ENCODE results near the gene CHST8.
A peak's percentile ranks its signal among the peaks of the same experiment; 100 is the strongest.

Gene CHST8

GRCh38 chr19:33781996-33782395 lies 160.2 kb downstream of the CHST8 start:
- Mint-ChIP-seq H3K9me3 (no peaks in the 10 kb centered on the region), H3K27me3 (peaks cover 23% of the 10 kb centered on the region), H3K27ac (no peak overlapping the region), H3K36me3 (ENCODE audit: low read depth) (no peaks in the 10 kb centered on the region), H3K4me1 (ENCODE audit: low read depth) (peaks cover 8% of the 10 kb centered on the region), H3K4me3 (no peak overlapping the region)

DNA sequence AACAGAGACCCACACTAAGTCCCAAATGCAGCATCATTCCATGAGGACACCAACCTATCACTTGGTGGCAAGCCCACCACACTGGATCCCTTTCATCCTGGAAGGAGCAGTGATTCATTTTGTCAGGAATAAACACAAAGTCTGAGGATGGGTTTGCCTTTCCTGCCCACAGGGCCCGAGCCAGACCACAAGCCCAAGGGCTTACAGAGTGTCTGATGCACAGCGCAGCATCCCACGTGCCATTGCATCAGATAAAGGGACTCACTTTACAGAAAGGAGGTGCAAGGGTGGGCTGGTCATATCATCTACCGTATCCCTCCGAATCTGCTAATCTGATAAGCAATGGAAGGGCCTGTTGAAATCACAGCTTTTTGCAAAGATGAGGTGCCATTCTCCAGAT lies 162.7 kb downstream of the CHST8 start:
- Mint-ChIP-seq H3K27me3 (peaks cover 14% of the 10 kb centered on the region), H3K4me3 (no peak overlapping the region), H3K27ac (no peak overlapping the region)

GRCh38 chr19:33785795-33786194 lies 164.0 kb downstream of the CHST8 start:
- no peaks in the 10 kb centered on the region for H3K36me3 Mint-ChIP-seq (ENCODE audit: low read depth)
- H3K4me3 Mint-ChIP-seq, result no peak overlapping the region
- peaks cover 7% of the 10 kb centered on the region for H3K27me3 Mint-ChIP-seq
- H3K9me3 Mint-ChIP-seq, result no peaks in the 10 kb centered on the region
- H3K27ac Mint-ChIP-seq, result no peak overlapping the region
- no peaks in the 10 kb centered on the region for H3K4me1 Mint-ChIP-seq (ENCODE audit: low read depth)

More for the DNA sequence above, 162.7 kb downstream of the CHST8 start:
- no peaks in the 10 kb centered on the region for H3K9me3 Mint-ChIP-seq
- no peaks in the 10 kb centered on the region for H3K36me3 Mint-ChIP-seq (ENCODE audit: low read depth)
- H3K4me1 Mint-ChIP-seq (ENCODE audit: low read depth), result no peaks in the 10 kb centered on the region

GRCh38 chr19:33788676-33789075 lies 166.9 kb downstream of the CHST8 start:
- H3K27me3 Mint-ChIP-seq, result peaks cover 21% of the 10 kb centered on the region
- H3K4me1 Mint-ChIP-seq (ENCODE audit: low read depth), result no peaks in the 10 kb centered on the region
- H3K36me3 Mint-ChIP-seq (ENCODE audit: low read depth), result no peaks in the 10 kb centered on the region
- H3K4me3 Mint-ChIP-seq, result no peak overlapping the region
- no peaks in the 10 kb centered on the region for H3K9me3 Mint-ChIP-seq
- no peak overlapping the region for H3K27ac Mint-ChIP-seq

DNA sequence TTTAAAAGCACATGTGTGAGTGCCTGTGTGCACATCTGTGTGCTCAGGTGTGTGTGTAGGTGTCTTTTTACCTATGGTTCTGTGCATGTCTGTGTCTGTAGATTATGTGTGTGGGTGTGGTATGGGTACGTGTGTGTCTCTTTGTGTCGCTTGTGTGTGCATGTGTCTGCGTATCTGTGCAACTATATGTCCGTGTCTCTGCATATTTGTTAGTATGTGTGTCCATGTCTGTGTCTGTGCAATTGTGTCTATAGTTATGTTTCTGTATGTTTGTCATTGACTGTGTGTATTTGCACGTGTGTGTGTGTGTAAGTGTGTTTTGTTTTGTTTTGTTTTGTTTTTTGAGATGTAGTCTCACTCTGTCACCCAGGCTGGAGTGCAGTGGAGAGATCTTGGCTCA lies 167.6 kb downstream of the CHST8 start:
- Mint-ChIP-seq H3K36me3 (ENCODE audit: low read depth) (no peaks in the 10 kb centered on the region), H3K4me1 (ENCODE audit: low read depth) (no peaks in the 10 kb centered on the region), H3K9me3 (no peaks in the 10 kb centered on the region), H3K27ac (no peak overlapping the region), H3K4me3 (no peak overlapping the region), H3K27me3 (peaks cover 26% of the 10 kb centered on the region)

- H3K9me3 Mint-ChIP-seq, result no peaks in the 10 kb centered on the region
- H3K36me3 Mint-ChIP-seq (ENCODE audit: low read depth), result no peaks in the 10 kb centered on the region
- H3K27ac Mint-ChIP-seq, result no peak overlapping the region
- H3K27me3 Mint-ChIP-seq, result peaks cover 28% of the 10 kb centered on the region
- H3K4me3 Mint-ChIP-seq, result peak overlapping the region; percentile 58
- no peaks in the 10 kb centered on the region for H3K4me1 Mint-ChIP-seq (ENCODE audit: low read depth)
Observed at GRCh38 chr19:33794683-33795369, 173.1 kb downstream of the CHST8 start.

DNA sequence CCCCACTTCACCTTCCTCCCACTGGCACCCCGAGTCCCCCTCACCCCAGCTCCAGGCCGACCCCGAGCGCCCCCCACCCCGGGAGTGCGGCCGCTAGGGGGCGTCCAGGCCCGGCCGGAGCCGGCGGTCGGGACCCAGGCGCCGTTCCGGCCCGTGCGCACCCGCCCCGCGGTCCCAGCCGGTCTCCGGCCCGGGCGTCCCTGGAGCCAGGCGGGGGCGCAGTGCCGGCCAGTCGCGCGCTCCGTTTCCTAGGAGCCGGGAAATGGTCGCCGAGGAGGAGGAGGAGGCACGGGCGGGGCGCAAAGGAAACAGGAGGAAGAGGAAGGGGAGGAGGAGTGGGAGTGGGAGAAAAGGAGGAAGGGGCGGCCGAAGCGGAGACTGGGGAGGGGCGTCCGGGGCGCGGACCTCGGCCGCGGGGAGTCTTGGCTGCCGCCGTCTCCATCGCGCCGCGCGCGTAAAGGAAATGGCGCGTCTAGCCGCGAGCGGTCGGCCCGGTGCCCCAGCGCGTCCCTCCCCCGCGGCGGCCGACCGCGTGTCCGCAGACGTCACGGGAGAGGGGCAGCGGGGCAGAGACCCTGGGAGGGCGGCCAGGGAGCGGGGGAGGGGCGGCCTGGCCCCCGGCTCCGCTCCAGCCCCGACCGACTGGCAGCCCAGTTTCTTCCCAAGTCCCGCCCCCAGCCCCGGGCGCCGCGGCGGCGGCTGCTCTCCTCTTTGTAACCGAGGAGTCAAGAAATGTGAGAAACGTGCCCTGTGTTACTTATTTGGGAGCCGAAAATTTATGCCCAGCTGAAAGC lies 173.8 kb downstream of the CHST8 start:
- Mint-ChIP-seq H3K27me3 (peaks cover 28% of the 10 kb centered on the region), H3K4me1 (ENCODE audit: low read depth) (no peaks in the 10 kb centered on the region), H3K4me3 (peak overlapping the region; percentile 71), H3K27ac (no peak overlapping the region), H3K36me3 (ENCODE audit: low read depth) (no peaks in the 10 kb centered on the region), H3K9me3 (no peaks in the 10 kb centered on the region)

- no peaks in the 10 kb centered on the region for H3K9me3 Mint-ChIP-seq
- H3K27me3 Mint-ChIP-seq, result peaks cover 28% of the 10 kb centered on the region
- no peaks in the 10 kb centered on the region for H3K36me3 Mint-ChIP-seq (ENCODE audit: low read depth)
- H3K4me1 Mint-ChIP-seq (ENCODE audit: low read depth), result no peaks in the 10 kb centered on the region
- H3K4me3 Mint-ChIP-seq, result peak within 1 kb of the TSS; percentile 77
- no peak within 1 kb of the TSS for H3K27ac Mint-ChIP-seq
Observed at GRCh38 chr19:33796164-33796875, 174.6 kb downstream of the CHST8 start, which contains the start of gene KCTD15. Gene KCTD15, plus strand, starts transcription at chr19:33796870. Its CDS starts 3,585 bp downstream, at chr19:33800455.

GRCh38 chr19:33797802-33798671 lies 176.3 kb downstream of the CHST8 start:
- Mint-ChIP-seq H3K9me3 (no peaks in the 10 kb centered on the region), H3K27me3 (peaks cover 21% of the 10 kb centered on the region), H3K4me1 (ENCODE audit: low read depth) (no peaks in the 10 kb centered on the region), H3K4me3 (peak overlapping the region; percentile 77), H3K27ac (no peak overlapping the region), H3K36me3 (ENCODE audit: low read depth) (no peaks in the 10 kb centered on the region)

DNA sequence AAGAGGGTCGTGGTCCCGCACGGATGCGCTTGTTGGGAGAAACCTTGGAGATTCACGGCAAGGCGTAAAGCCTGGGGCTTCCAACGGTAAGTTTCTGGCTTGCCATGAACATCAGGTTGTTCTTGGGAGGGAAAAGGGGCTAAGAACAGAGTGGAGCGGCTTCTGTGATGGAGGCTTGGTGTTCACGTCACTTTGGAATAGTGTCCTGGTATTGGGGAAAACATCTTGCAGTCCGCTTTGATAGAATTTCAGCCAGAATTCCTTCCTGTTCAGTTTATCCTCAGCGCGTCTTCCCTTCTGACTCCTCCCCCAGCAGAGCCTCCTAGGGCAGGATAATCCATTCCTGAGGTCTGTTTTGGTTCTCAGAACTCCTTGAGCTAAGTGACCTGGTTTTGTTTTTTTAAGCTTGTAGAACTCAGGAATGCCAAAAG lies 176.9 kb downstream of the CHST8 start:
- no peaks in the 10 kb centered on the region for H3K36me3 Mint-ChIP-seq (ENCODE audit: low read depth)
- peaks cover 14% of the 10 kb centered on the region for H3K27me3 Mint-ChIP-seq
- H3K4me1 Mint-ChIP-seq (ENCODE audit: low read depth), result no peaks in the 10 kb centered on the region
- no peaks in the 10 kb centered on the region for H3K9me3 Mint-ChIP-seq
- H3K27ac Mint-ChIP-seq, result no peak overlapping the region
- H3K4me3 Mint-ChIP-seq, result no peak overlapping the region

GRCh38 chr19:33799476-33799875 lies 177.7 kb downstream of the CHST8 start:
- Mint-ChIP-seq H3K4me3 (no peak overlapping the region), H3K36me3 (ENCODE audit: low read depth) (no peaks in the 10 kb centered on the region), H3K4me1 (ENCODE audit: low read depth) (no peaks in the 10 kb centered on the region), H3K27ac (no peak overlapping the region), H3K27me3 (peaks cover 9% of the 10 kb centered on the region), H3K9me3 (no peaks in the 10 kb centered on the region)

DNA sequence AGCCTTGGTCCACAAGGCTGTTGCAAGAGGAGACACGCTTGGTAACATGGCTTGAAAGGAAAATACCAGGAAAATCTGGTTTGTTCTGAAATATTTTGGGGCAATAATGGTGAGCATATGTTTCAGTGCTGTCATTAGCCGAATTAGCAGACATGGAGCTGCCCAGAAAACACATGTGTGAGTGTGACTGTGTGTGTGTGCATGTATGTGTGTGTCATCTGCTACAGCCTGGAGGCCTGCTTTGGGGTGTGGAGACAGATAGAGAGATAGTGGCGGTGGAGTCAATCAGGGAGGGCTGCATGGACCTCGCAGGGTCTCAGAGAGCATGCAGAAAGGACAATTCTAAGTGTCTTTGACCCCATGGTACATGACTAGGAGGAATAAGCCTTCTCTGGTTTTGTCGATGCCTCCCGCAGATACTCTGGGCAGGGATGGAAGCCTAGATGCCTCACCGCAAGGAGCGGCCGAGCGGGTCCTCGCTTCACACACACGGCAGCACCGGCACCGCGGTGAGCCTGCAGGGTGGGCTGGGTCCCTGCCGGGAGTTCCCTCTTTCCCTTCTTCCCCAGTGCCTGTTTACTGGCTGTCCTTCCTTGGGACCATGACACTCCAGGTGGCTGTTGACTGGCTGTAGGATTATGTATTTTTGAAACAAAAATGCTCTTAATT lies 178.4 kb downstream of the CHST8 start:
- H3K36me3 Mint-ChIP-seq (ENCODE audit: low read depth), result no peaks in the 10 kb centered on the region

GRCh38 chr19:33801411-33801810 lies 179.7 kb downstream of the CHST8 start:
- no peaks in the 10 kb centered on the region for H3K36me3 Mint-ChIP-seq (ENCODE audit: low read depth)
- no peaks in the 10 kb centered on the region for H3K4me1 Mint-ChIP-seq (ENCODE audit: low read depth)
- H3K4me3 Mint-ChIP-seq, result no peak overlapping the region
- H3K9me3 Mint-ChIP-seq, result no peaks in the 10 kb centered on the region
- no peak overlapping the region for H3K27ac Mint-ChIP-seq
- peaks cover 9% of the 10 kb centered on the region for H3K27me3 Mint-ChIP-seq

More for the DNA sequence above, 178.4 kb downstream of the CHST8 start:
- H3K27ac Mint-ChIP-seq, result no peak overlapping the region
- H3K9me3 Mint-ChIP-seq, result no peaks in the 10 kb centered on the region
- H3K27me3 Mint-ChIP-seq, result peaks cover 9% of the 10 kb centered on the region
- no peaks in the 10 kb centered on the region for H3K4me1 Mint-ChIP-seq (ENCODE audit: low read depth)
- no peak overlapping the region for H3K4me3 Mint-ChIP-seq

DNA sequence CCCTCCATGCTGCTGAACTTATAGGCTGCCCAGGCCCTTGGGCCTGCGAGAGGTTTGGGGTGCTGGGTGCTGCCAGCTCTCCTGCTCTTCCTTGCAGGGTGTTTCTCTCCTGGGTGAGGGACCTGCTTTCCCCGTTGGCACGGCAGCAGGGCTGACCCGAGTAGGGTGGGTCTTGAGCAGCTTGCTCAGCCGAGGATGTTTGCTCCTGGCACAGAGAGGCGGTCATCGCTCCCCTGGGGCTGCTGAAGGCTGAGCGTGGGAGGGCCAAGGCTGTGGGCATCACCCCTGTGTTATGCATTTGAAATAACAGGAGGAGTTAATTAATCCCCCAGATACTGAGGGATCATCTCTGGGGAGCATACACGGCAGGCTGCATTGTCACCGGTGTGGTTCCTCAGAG lies 180.2 kb downstream of the CHST8 start:
- H3K9me3 Mint-ChIP-seq, result no peaks in the 10 kb centered on the region
- no peaks in the 10 kb centered on the region for H3K4me1 Mint-ChIP-seq (ENCODE audit: low read depth)
- no peak overlapping the region for H3K27ac Mint-ChIP-seq
- H3K4me3 Mint-ChIP-seq, result no peak overlapping the region
- H3K27me3 Mint-ChIP-seq, result peaks cover 9% of the 10 kb centered on the region
- H3K36me3 Mint-ChIP-seq (ENCODE audit: low read depth), result no peaks in the 10 kb centered on the region
